ENCODE measurements around the gene DYNC1H1. TPM values are rescaled to one million over a fixed set of nuclear protein-coding genes. Genes with fewer than 3 reads are reported as not detected.

The DYNC1H1 gene
- total RNA-seq, 1 experiment from 2014 or later = 833 TPM

DNA sequence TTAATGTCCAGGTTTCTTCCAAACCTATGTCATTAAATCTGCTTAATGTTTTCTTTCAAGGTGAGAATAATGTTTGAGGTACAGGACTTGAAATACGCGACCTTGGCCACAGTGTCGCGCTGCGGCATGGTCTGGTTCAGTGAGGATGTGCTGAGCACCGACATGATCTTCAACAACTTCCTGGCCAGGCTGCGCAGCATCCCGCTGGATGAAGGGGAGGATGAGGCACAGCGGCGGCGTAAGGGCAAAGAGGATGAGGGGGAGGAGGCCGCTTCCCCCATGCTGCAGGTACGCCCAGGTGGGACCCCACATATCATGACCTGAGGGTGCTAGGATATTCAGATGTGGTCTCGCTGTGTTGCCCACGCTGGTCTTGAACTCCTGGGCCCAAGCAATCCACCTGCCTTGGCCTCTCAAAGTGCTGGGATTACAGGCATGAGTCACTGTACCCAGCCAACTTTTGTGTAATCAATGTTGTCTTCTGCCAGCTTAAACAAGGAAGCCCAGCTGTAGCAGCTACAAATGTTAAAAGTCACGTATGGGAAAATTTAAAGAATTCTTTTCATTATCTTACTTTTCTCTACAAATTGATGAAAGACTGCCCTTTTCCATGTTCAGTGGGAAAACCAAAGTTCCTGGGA lies 50.8 kb downstream of the DYNC1H1 start:
- CTCF ChIA-PET = no interaction called here
- intact Hi-C loops (cut with micrococcal nuclease; ENCODE audit: unreplicated experiment) = loop anchor here (5.0 kb wide), 1 partner anchor 33 kb away; no protein-coding TSS in a partner anchor
- no TSS peak for BruUV-seq (replicated peaks)
- no peaks in the 10 kb centered on the region for H3K27me3 ChIP-seq (replicated peaks; ENCODE audit: insufficient read depth, low read depth, low read length, poor library complexity)
- no peak overlapping the region for H3K27ac ChIP-seq (ENCODE audit: low read depth, low read length, poor library complexity, severe bottlenecking)
- DNase-seq (ENCODE audit: low spot score) = no peak
- POLR2A ChIA-PET (ENCODE audit: low non-redundant PET) = no interaction called here
- H3K36me3 ChIP-seq (ENCODE audit: insufficient read depth, low read length, poor library complexity, severe bottlenecking) = peaks cover 99% of the 10 kb centered on the region
- no peaks in the 10 kb centered on the region for H3K4me1 ChIP-seq (ENCODE audit: insufficient read depth, low read length, poor library complexity, severe bottlenecking)
- no peak for TF ChIP-seq EZH2 (IDR thresholded peaks at IDR 0.05; ENCODE audit: borderline replicate concordance, low read depth, low read length, poor library complexity, severe bottlenecking)
- TF ChIP-seq, protein P1, sequence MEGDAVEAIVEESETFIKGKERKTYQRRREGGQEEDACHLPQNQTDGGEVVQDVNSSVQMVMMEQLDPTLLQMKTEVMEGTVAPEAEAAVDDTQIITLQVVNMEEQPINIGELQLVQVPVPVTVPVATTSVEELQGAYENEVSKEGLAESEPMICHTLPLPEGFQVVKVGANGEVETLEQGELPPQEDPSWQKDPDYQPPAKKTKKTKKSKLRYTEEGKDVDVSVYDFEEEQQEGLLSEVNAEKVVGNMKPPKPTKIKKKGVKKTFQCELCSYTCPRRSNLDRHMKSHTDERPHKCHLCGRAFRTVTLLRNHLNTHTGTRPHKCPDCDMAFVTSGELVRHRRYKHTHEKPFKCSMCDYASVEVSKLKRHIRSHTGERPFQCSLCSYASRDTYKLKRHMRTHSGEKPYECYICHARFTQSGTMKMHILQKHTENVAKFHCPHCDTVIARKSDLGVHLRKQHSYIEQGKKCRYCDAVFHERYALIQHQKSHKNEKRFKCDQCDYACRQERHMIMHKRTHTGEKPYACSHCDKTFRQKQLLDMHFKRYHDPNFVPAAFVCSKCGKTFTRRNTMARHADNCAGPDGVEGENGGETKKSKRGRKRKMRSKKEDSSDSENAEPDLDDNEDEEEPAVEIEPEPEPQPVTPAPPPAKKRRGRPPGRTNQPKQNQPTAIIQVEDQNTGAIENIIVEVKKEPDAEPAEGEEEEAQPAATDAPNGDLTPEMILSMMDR (conservative IDR thresholded peaks at IDR 0.05; ENCODE audit: low read depth, low read length) = no peak
- no peak overlapping the region for H3K4me3 ChIP-seq (ENCODE audit: low read depth, low read length, poor library complexity, severe bottlenecking)
- H3K9me3 ChIP-seq (ENCODE audit: low read depth, low read length, poor library complexity, severe bottlenecking) = no peaks in the 10 kb centered on the region

DNA sequence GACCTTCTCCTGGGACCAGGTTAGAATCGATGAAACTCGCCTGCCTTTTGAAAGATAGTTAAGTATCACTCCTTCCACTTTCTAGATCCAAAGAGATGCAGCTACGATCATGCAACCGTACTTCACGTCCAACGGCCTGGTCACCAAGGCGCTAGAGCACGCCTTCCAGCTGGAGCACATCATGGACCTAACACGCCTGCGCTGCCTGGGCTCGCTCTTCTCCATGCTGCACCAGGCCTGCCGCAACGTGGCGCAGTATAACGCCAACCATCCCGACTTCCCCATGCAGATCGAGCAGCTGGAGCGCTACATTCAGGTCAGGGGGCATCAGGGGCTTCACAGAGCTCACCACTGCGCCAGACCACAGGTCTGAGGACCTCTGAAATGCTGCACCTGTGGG lies 51.4 kb downstream of the DYNC1H1 start:
- no TSS peak for BruUV-seq (replicated peaks)
- no peaks in the 10 kb centered on the region for H3K9me3 ChIP-seq (ENCODE audit: low read depth, low read length, poor library complexity, severe bottlenecking)
- H3K4me1 ChIP-seq (ENCODE audit: insufficient read depth, low read length, poor library complexity, severe bottlenecking) = no peaks in the 10 kb centered on the region
- no peak overlapping the region for H3K27ac ChIP-seq (ENCODE audit: low read depth, low read length, poor library complexity, severe bottlenecking)
- POLR2A ChIA-PET (ENCODE audit: low non-redundant PET) = no interaction called here
- H3K36me3 ChIP-seq (ENCODE audit: insufficient read depth, low read length, poor library complexity, severe bottlenecking) = peaks cover 99% of the 10 kb centered on the region
- DNase-seq (ENCODE audit: low spot score) = no peak
- H3K27me3 ChIP-seq (replicated peaks; ENCODE audit: insufficient read depth, low read depth, low read length, poor library complexity) = no peaks in the 10 kb centered on the region
- CTCF ChIA-PET = no interaction called here
- no peak overlapping the region for H3K4me3 ChIP-seq (ENCODE audit: low read depth, low read length, poor library complexity, severe bottlenecking)
- TF ChIP-seq, protein P1 (conservative IDR thresholded peaks at IDR 0.05; ENCODE audit: low read depth, low read length) = no peak
- TF ChIP-seq EZH2 (IDR thresholded peaks at IDR 0.05; ENCODE audit: borderline replicate concordance, low read depth, low read length, poor library complexity, severe bottlenecking) = no peak
- intact Hi-C loops (cut with micrococcal nuclease; ENCODE audit: unreplicated experiment) = loop anchor here (5.0 kb wide), 1 partner anchor 33 kb away; no protein-coding TSS in a partner anchor

DNA sequence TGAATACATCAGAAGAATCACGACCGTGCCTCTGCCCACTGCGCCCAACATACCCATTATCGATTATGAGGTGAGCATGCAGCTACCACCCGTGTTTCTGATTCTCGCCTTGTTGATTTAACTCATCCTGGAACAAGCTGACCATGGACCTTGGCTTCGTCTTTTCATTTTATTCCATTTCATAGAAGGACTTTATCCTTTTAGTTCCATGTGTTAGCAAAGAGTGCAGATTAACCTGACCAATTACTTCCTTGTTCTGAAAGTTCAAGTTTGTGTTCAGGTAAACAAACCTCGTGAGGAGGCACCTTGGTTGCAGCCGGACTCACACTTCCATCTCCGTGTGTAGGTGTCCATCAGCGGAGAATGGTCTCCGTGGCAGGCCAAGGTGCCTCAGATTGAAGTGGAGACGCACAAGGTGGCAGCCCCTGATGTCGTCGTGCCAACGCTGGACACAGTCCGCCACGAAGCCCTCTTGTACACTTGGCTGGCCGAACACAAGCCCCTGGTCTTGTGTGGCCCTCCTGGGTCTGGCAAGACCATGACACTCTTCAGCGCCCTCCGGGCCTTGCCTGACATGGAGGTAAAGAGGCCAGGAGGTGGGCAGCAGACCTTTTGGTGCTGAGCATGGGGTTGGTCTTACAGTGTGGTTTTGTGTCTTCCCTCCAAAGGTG lies 52.2 kb downstream of the DYNC1H1 start:
- TSS peak; percentile 75 for BruUV-seq (replicated peaks)
- POLR2A ChIA-PET (ENCODE audit: low non-redundant PET) = no interaction called here
- no peaks in the 10 kb centered on the region for H3K27me3 ChIP-seq (replicated peaks; ENCODE audit: insufficient read depth, low read depth, low read length, poor library complexity)
- no peak overlapping the region for H3K4me3 ChIP-seq (ENCODE audit: low read depth, low read length, poor library complexity, severe bottlenecking)
- CTCF ChIA-PET = no interaction called here
- no peaks in the 10 kb centered on the region for H3K4me1 ChIP-seq (ENCODE audit: insufficient read depth, low read length, poor library complexity, severe bottlenecking)
- H3K9me3 ChIP-seq (ENCODE audit: low read depth, low read length, poor library complexity, severe bottlenecking) = no peaks in the 10 kb centered on the region
- H3K27ac ChIP-seq (ENCODE audit: low read depth, low read length, poor library complexity, severe bottlenecking) = no peak overlapping the region
- TF ChIP-seq, protein P1 (conservative IDR thresholded peaks at IDR 0.05; ENCODE audit: low read depth, low read length) = no peak
- TF ChIP-seq EZH2 (IDR thresholded peaks at IDR 0.05; ENCODE audit: borderline replicate concordance, low read depth, low read length, poor library complexity, severe bottlenecking) = no peak
- no peak for DNase-seq (ENCODE audit: low spot score)
- H3K36me3 ChIP-seq (ENCODE audit: insufficient read depth, low read length, poor library complexity, severe bottlenecking) = peaks cover 99% of the 10 kb centered on the region
- intact Hi-C loops (cut with micrococcal nuclease; ENCODE audit: unreplicated experiment) = loop anchor here (5.0 kb wide), 1 partner anchor 34 kb away; no protein-coding TSS in a partner anchor
